GM12878 (cell line): Measurements from ENCODE around the gene SKP2. TPM values are rescaled to one million over a fixed set of nuclear protein-coding genes. Genes with fewer than 3 reads are reported as not detected.
"Not testable (repeated sequence)": the region's sequence is repeated elsewhere in the genome, so short reads cannot be mapped to it uniquely, and the experiment has no call there.

Experiments used
- ATAC-seq: fragments of 200-7000 bp; cut with Tn5 transposase; 3 replicates; pipeline ENCODE4 v1.9.1; 2020; ENCODE audit warnings: mild to moderate bottlenecking, moderate library complexity
- BruUV-seq: library from RNA; stranded (reverse); fragments of 400-500 nt; replicated peaks from 2 replicates; lab custom pipeline; 2021; lab: Mats Ljungman, UMichigan
- CTCF ChIA-PET: fragments of 300-600 bp; sonication (Branson Sonifier 250); formaldehyde crosslinking; extraction: SDS; loops from one replicate; lab custom pipeline; 2021; ENCODE audit warnings: inconsistent platforms; lab: Yijun Ruan, JAX
- POLR2A ChIA-PET: fragments of 350-600 bp; formaldehyde crosslinking; extraction: SDS; loops from one replicate; lab custom pipeline; 2021; ENCODE audit warnings: inconsistent platforms; lab: Charles Lee
- RAD21 ChIA-PET: fragments of 300-600 bp; sonication (Branson Sonifier 250); formaldehyde crosslinking; loops from one replicate; lab custom pipeline; 2023; ENCODE audit warnings: antibody characterized with exemption; ENCODE audit not compliant: unreplicated experiment; lab: Charles Lee
- SMC1A ChIA-PET: fragments of 300-600 bp; sonication (Branson Sonifier 250); formaldehyde crosslinking; loops from one replicate; lab custom pipeline; 2023; ENCODE audit not compliant: unreplicated experiment, uncharacterized antibody; lab: Charles Lee
- DNase-seq: peaks from one replicate; pipeline ENCODE4 v3.0.0-alpha.2; 2011; ENCODE audit warnings: low read depth, low spot score
- FAIRE-seq: peaks from 3 replicates; lab custom pipeline; 2011; peaks lifted over from hg19 to GRCh38; lab: Jason Lieb, UNC
- H2AFZ ChIP-seq: 2 replicates; pipeline ENCODE4 v1.6.0; 2011; ENCODE audit warnings: low read depth, low read length, control low read depth; ENCODE audit not compliant: control insufficient read depth
- H3K27ac ChIP-seq: 2 replicates; pipeline ENCODE4 v1.5.1; 2011; ENCODE audit warnings: control low read depth; ENCODE audit not compliant: control insufficient read depth, insufficient read depth
- H3K27me3 ChIP-seq, 2 experiments: replicated peaks in 1 of 2; 2 replicates each; pipeline versions ENCODE4 v1.6.0 to v1.6.1; 2011; ENCODE audit warnings: low read length in 1 of 2; ENCODE audit not compliant: control insufficient read depth in 2 of 2, insufficient read depth in 2 of 2
- H3K36me3 ChIP-seq, 2 experiments: 2 replicates each; pipeline ENCODE4 v1.5.1; 2011; ENCODE audit warnings: low read length in 1 of 2; ENCODE audit not compliant: control insufficient read depth in 2 of 2, insufficient read depth in 2 of 2
- H3K4me1 ChIP-seq: 2 replicates; pipeline ENCODE4 v1.6.1; 2011; ENCODE audit warnings: mild to moderate bottlenecking, low read length, moderate library complexity, mixed read lengths; ENCODE audit not compliant: control insufficient read depth, insufficient read depth
- H3K4me2 ChIP-seq: 2 replicates; pipeline ENCODE4 v1.6.0; 2011; ENCODE audit warnings: control low read depth; ENCODE audit not compliant: control insufficient read depth, insufficient read depth
- H3K4me3 ChIP-seq: fragments of 200-600 bp; sonication (generic); 2 replicates; pipeline ENCODE4 v1.5.1; 2016
- H3K79me2 ChIP-seq: 2 replicates; pipeline ENCODE4 v1.6.0; 2011; ENCODE audit warnings: low read length; ENCODE audit not compliant: control insufficient read depth, insufficient read depth
- H3K9ac ChIP-seq: 2 replicates; pipeline ENCODE4 v1.8.0; 2011; ENCODE audit warnings: low read length, control low read depth, mixed read lengths; ENCODE audit not compliant: control insufficient read depth, insufficient read depth
- H3K9me3 ChIP-seq: replicated peaks from 3 replicates; pipeline ENCODE4 v1.5.1; 2011; ENCODE audit warnings: mild to moderate bottlenecking, low read length; ENCODE audit not compliant: control insufficient read depth, insufficient read depth
- H4K20me1 ChIP-seq: 2 replicates; pipeline ENCODE4 v1.6.0; 2011; ENCODE audit not compliant: control insufficient read depth, insufficient read depth
- BHLHE40 ChIP-seq, 2 experiments: fragments of 450-650 bp in 1 of 2; IDR thresholded peaks; 2 replicates each; pipeline ENCODE4 v1.6.1; 2011 to 2017; ENCODE audit warnings: low read depth in 2 of 2, borderline replicate concordance in 1 of 2, improper control_type of control experiment in 1 of 2, low read length in 1 of 2, mild to moderate bottlenecking in 1 of 2
- DPF2 ChIP-seq: fragments of 450-650 bp; IDR thresholded peaks from 2 replicates; pipeline ENCODE4 v1.6.1; 2017; ENCODE audit warnings: mild to moderate bottlenecking
- ELK1 ChIP-seq: IDR thresholded peaks from 2 replicates; pipeline ENCODE4 v1.6.1; 2012; ENCODE audit warnings: low read depth, low read length, improper control_type of control experiment
- GABPA ChIP-seq: IDR thresholded peaks from 2 replicates; pipeline ENCODE4 v1.6.1; 2014; ENCODE audit warnings: antibody characterized with exemption, low read depth, mild to moderate bottlenecking, inconsistent platforms
- HSF1 ChIP-seq: fragments of 150-350 bp; IDR thresholded peaks from 2 replicates; pipeline ENCODE4 v1.6.1; 2014; ENCODE audit warnings: mild to moderate bottlenecking, low read depth, low read length
- MEF2B ChIP-seq: fragments of 450-650 bp; IDR thresholded peaks from 2 replicates; pipeline ENCODE4 v1.6.1; 2018; ENCODE audit warnings: mild to moderate bottlenecking, moderate library complexity; ENCODE audit not compliant: partially characterized antibody, poor library complexity, severe bottlenecking
- NKRF ChIP-seq: fragments of 450-650 bp; conservative IDR thresholded peaks from 2 replicates; pipeline ENCODE4 v1.6.1; 2017; ENCODE audit warnings: mild to moderate bottlenecking, moderate library complexity
- PAX5 ChIP-seq: IDR thresholded peaks from 2 replicates; pipeline ENCODE4 v1.6.1; 2011; ENCODE audit warnings: low read depth, low read length, borderline replicate concordance
- RAD21 ChIP-seq: IDR thresholded peaks from 2 replicates; pipeline ENCODE4 v1.6.1; 2011; ENCODE audit warnings: mild to moderate bottlenecking, low read depth, low read length, moderate library complexity; ENCODE audit not compliant: insufficient read depth
- RB1 ChIP-seq: fragments of 450-650 bp; formaldehyde crosslinking; IDR thresholded peaks from 2 replicates; pipeline ENCODE4 v1.6.1; 2017; ENCODE audit warnings: mild to moderate bottlenecking, borderline replicate concordance
- RBBP5 ChIP-seq: fragments of 200-600 bp; sonication (generic); conservative IDR thresholded peaks from 2 replicates; pipeline ENCODE4 v1.6.1; 2016
- RCOR1 ChIP-seq: conservative IDR thresholded peaks from 2 replicates; pipeline ENCODE4 v1.6.1; 2012; ENCODE audit warnings: low read depth, low read length, improper control_type of control experiment
- WRNIP1 ChIP-seq: IDR thresholded peaks from 2 replicates; pipeline ENCODE4 v1.6.1; 2011; ENCODE audit warnings: low read depth, low read length, improper control_type of control experiment, borderline replicate concordance
- YBX1 ChIP-seq: fragments of 450-650 bp; IDR thresholded peaks from 2 replicates; pipeline ENCODE4 v1.6.1; 2016; ENCODE audit warnings: antibody characterized with exemption
- WGBS: methylation state at CpG from one replicate; pipeline ENCODE4 v1.1.6; 2016; ENCODE audit warnings: low lambda C conversion rate; ENCODE audit not compliant: insufficient replicate concordance, insufficient coverage; ENCODE audit errors: missing lambda C conversion rate; 5-methylcytosine and 5-hydroxymethylcytosine counted together
- in situ Hi-C: fragments of 300-500 bp; cut with MboI; formaldehyde crosslinking; loops from 9 replicates; pipeline ENCODE4 v1.14.3; 2018; ENCODE audit warnings: mixed read lengths
- intact Hi-C: fragments of 100-400 bp; cut with micrococcal nuclease; formaldehyde crosslinking; loops from one replicate; pipeline ENCODE4 v1.14.2; 2022; ENCODE audit not compliant: unreplicated experiment
- polyA plus RNA-seq, 11 experiments: library from polyadenylated mRNA; depleted of rRNA in 4 of 11; unstranded in 6 of 11; stranded (reverse) in 5 of 11; fragments of >200 nt; fragmentation: Nextera tagmentation in 4 of 11; fragmentation: Illumina TruSeq in 1 of 11; extraction: Ambion mirVana in 4 of 11; extraction: Trizol in 1 of 11; gene quantifications; 1 replicate in 1 of 11; 2 replicates in 10 of 11; pipeline versions ENCODE4 v1.2.1 to v1.2.3, GENCODE V29; 2011 to 2016; ENCODE audit warnings: inconsistent platforms in 2 of 11, missing spikeins in 2 of 11, low read depth in 1 of 11
- total RNA-seq, 4 experiments: library from RNA; depleted of rRNA in 3 of 4; stranded (reverse); fragments of >200 nt in 3 of 4; fragmentation: Illumina TruSeq in 1 of 4; extraction: Trizol in 1 of 4; gene quantifications; 2 replicates each; pipeline versions ENCODE4 v1.2.1 to v1.2.3, GENCODE V29; 2013 to 2021

Gene SKP2
- total and polyA plus RNA-seq, 10 of the 15 experiments (the other 5 are each of a cell fraction or from before 2014, with no cell fraction given), result 13.9 to 50.8 (median 36.9) TPM

GRCh38 chr5:36181774-36182173, 29.9 kb downstream of the SKP2 start:
- CTCF ChIA-PET, result no interaction called here
- FAIRE-seq, result no peak
- no peak for ATAC-seq
- intact Hi-C loops (no loop called here), in situ Hi-C loops (no loop called here)
- peaks cover 1 to 7% of the 10 kb centered on the region in 2 experiments; a peak in 3 of 4 replicates for H3K36me3 ChIP-seq
- no peaks in the 10 kb centered on the region for H3K27me3 ChIP-seq
- H4K20me1 ChIP-seq, result no peaks in the 10 kb centered on the region
- no peak overlapping the region for H3K9ac ChIP-seq
- H2AFZ ChIP-seq, result no peak overlapping the region
- WGBS, result 98% methylated on average over 2 of the region's 2 CpGs
- RAD21 ChIA-PET, result no interaction called here
- H3K4me2 ChIP-seq, result no peak overlapping the region
- H3K9me3 ChIP-seq, result no peaks in the 10 kb centered on the region
- no TSS peak for BruUV-seq
- no peaks in the 10 kb centered on the region for H3K79me2 ChIP-seq
- SMC1A ChIA-PET, result interaction anchor here (1.0 kb wide), 1 partner anchor 21 kb away, joined by 3 read pairs; no protein-coding TSS in a partner anchor
- no peak overlapping the region for H3K27ac ChIP-seq
- POLR2A ChIA-PET, result no interaction called here
- no peak for DNase-seq
- no peak overlapping the region for H3K4me3 ChIP-seq
- H3K4me1 ChIP-seq, result peaks cover 10% of the 10 kb centered on the region
- no peak for TF ChIP-seq DPF2
- TF ChIP-seq BHLHE40 (IDR thresholded peaks at IDR 0.05; ENCODE audit: borderline replicate concordance in 1 of 2, low read depth in 2 of 2, low read length in 1 of 2), result no peak
- no peak for TF ChIP-seq RBBP5
- no peak for TF ChIP-seq NKRF
- TF ChIP-seq YBX1, result no peak
- no peak for TF ChIP-seq RB1
- TF ChIP-seq GABPA, result no peak
- no peak for TF ChIP-seq HSF1
- no peak for TF ChIP-seq ELK1
- no peak for TF ChIP-seq RCOR1
- no peak for TF ChIP-seq PAX5
- no peak for TF ChIP-seq MEF2B
- TF ChIP-seq RAD21, result no peak
- no peak for TF ChIP-seq WRNIP1

GRCh38 chr5:36184408-36184807, 32.5 kb downstream of the SKP2 start:
- FAIRE-seq, intact Hi-C loops, ATAC-seq, in situ Hi-C loops, DNase-seq, H3K36me3 ChIP-seq, H2AFZ ChIP-seq, H3K4me1 ChIP-seq, BruUV-seq, H3K4me2 ChIP-seq, RAD21 ChIA-PET, H3K9me3 ChIP-seq, H3K27ac ChIP-seq, POLR2A ChIA-PET, H3K27me3 ChIP-seq, SMC1A ChIA-PET, H4K20me1 ChIP-seq, H3K79me2 ChIP-seq, CTCF ChIA-PET, H3K9ac ChIP-seq, H3K4me3 ChIP-seq: not testable (repeated sequence)
- 93% methylated on average over 3 of the region's 4 CpGs for WGBS
